Frontal cortex (tissue), 4 donors: Measurements from ENCODE around the gene ZNF516. TPM values are rescaled to one million over a fixed set of nuclear protein-coding genes. Genes with fewer than 3 reads are reported as not detected.

Experiments used
- DNase-seq, 2 donors: peaks; one replicate each; pipeline ENCODE4 v3.0.0; 2012; ENCODE audit warnings: low spot score in 2 of 2
- FAIRE-seq: peaks from 2 replicates; lab custom pipeline; 2012; peaks lifted over from hg19 to GRCh38; lab: Jason Lieb, UNC
- total RNA-seq: library from RNA; depleted of rRNA; stranded (reverse); fragments of >200 nt; gene quantifications from one replicate; pipeline ENCODE4 v1.2.3, GENCODE V29; 2014
- donor health status: control.
- donor health status: control.
- donor health status: control.

Gene ZNF516
- total RNA-seq, 1 donor from 2014 or later: 14.3 TPM

DNA sequence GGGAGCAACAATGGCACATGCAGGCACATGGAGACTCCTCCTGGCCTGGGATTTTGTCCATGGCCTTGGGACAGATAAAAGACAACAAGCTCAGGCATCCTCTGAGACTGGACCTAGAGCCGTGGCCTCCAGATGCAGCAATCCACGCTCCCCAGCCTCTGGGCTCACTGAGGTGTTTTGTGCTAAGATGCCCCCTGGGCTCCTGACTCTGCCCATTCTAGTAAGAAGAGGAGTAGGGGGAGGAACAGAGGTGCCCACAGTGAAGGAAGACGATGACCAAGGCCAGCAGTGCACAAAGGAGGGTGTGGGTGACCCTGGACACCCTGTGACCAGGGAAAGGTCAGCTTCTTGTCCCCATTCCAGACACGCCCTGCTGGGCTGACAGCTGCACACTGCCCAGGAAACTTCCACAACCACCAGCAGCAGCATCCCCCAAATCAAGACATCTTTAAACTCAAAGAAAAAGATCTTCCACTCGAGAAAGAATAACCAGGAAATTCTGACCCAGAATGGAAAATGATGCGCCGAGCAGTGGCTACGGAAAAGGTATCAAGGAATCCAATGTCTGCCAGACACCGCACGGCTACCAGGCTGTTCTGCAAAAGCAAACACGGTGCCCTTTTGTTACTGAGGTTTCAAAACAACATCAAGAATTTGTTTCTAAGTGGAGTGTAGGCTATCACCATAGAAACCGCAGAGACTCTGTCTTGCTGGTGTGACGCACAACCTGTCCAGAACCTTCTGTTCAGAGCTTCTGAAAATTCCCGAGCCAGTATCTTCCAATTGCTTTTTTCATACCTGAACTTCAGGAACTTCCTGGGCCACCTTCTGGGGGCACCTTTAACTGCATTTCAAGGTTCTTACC, 65.5 kb downstream of the ZNF516 start:
- no peak for DNase-seq
- no peak for FAIRE-seq

DNA sequence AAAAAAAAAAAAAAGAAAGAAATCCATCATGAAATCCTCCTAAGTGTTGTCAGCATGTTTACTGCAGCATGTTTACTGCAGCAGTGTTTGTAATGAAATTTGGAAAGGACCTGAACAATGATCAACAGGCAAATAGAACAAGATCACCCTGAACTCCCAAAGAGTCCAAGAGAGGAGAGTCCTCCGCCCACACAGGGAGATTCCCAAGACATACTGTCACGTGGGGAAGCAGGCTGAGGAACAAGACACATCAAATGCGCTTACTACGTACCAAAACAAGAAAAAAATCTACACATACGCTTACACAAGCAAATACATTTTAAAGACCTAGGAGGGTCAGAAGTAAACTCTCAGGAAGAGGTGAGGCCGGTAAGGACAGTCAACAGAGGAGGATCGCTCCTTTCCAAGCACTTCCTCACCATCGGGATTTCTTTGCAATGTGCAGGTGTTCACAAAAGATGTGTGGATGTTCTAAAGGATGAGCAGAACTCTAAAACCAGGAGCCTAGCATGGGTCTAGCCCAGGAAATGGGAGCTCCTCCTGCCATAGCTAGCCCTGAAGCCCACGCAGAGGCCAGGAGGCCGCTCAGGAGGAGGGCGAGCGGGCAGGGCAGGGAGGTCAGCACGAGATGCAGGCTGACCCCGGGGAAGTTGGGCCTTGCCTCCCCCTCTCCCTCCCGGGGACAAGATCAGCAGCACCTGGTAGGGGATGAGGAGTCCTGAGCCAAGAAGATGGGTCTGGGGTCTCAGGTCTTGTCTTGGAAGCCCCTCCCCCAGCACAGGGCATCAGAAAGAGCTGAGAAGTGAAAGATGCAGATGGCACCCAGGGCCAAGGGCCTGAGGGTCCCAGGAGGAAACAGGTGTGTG, 66.4 kb downstream of the ZNF516 start:
- FAIRE-seq (no peak), DNase-seq (no peak)

DNA sequence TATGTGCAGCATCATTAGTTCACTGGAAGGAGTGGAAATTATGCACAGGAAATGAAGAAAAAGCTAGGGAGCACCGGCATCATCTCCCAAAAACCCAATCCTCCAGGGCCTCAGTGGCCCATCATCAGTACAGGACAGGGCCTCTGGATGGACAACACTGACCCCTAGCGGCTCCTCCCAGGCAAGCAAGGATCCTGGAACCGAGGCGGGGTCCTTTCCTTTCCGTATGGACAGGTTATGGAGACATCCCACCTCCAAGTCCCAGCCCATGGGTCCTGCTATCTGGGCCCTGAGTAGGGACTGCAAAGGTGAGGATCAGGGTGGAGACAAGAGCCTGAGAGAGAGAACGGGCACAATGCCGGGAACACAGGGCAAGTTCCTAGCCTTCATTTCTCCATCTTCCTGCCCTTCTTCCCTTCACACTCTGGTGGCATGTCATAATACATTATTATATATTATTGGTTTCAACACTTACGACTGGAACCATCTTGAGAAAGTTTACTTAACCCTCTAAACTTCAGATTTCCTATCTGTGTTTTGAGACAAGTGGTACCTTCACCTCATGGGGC, 68.2 kb downstream of the ZNF516 start:
- DNase-seq: no peak
- FAIRE-seq: no peak

DNA sequence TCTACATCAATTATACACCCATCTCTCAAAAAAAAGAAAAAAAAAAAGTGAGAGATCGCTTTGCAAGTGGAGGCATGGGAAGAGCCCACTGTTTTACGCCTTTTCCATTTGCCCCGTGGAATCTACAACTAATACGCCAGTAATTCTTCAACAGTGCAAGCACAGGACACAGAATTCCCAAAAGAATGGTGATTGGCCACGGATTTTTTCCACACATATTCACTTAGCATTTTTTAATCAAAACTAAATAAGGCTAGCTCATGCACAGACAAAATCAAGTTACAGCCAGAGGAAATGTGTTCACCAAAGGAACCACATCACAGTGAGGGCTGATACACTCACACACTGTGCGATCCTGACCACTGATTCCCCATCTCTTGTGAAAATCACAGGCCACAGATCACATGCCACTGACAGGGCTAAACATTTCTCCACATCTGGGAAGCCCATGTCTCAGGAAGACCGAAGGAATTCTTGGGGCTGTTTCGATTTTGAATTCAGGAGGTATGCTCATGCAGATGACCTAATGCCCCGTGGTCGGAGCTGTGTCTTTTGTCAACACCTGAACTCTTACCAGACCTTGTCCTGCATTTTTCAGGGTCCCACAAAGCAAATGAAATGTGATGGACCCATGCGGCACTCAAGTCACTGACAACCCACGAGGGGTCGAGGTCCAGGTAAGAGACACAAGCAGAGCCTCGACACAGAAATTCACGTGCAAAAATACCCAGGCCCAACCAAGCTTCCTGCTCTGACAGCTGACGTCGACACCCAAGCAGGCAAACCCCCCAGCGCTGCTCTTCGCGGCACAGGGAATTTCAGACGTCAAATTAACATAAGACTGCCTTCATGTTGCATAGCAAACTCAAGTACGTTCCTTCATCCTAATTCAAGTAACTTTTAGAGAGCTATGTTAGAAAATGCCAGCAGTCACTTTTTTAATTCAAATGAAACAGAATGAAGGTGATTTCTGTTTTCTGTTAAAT, 69.6 kb downstream of the ZNF516 start:
- FAIRE-seq: no peak
- no peak for DNase-seq

DNA sequence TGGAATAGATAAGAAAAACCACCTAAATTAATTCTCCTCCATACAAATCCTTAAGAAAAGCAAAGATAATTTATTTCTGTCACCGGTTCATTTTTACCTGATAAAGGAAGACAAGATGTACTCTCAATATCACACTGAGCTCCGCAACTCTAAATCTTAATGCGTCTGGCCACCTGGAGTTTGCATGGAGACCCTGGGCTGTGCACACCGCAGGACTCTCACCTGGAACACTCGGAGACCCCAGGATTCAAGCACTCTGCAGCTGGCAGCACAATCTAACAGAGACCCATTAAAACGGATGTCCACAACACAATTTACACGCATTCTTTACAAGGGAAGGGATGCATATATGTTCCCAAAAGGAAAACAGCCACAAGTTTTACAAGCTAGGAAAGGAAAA, 72.2 kb downstream of the ZNF516 start:
- FAIRE-seq (no peak), DNase-seq (no peak)

DNA sequence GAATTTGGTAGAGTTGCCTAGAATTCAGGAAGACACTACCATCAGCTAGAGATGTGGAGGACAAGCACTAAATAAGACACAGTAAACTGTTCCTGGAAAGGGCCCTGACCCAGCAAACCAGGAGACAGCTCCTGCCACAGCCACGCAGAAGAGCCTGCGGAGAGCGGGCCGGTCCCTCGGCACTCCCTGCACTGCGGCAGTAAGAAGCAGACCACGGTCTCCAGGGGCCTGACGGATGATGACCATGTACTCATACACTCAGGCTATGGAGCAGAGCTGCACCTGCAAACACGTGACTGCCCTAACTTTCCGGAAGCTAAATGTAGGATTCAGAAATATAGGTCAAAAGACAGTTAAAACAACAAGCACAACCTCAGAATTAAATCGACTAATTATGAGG, 72.9 kb downstream of the ZNF516 start:
- FAIRE-seq (no peak), DNase-seq (no peak)

DNA sequence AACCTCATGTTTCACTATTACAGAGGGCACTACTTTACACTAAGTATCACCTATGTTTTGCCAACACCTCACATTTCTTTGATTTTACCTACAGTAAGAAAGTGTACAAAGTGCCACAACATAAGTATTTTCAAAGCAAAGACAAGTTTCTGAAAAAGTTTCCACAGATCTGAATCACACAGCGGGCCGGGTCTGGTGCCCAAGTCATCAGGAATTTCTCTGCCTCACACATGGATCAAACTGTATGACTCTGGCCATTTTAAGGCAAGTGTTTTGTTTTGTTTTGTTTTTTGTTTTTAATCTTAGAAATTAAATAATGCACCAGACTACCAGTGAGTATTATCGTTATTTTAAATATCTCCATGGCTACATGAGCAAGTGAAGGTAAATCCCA, 73.4 kb downstream of the ZNF516 start:
- DNase-seq (no peak), FAIRE-seq (no peak)

DNA sequence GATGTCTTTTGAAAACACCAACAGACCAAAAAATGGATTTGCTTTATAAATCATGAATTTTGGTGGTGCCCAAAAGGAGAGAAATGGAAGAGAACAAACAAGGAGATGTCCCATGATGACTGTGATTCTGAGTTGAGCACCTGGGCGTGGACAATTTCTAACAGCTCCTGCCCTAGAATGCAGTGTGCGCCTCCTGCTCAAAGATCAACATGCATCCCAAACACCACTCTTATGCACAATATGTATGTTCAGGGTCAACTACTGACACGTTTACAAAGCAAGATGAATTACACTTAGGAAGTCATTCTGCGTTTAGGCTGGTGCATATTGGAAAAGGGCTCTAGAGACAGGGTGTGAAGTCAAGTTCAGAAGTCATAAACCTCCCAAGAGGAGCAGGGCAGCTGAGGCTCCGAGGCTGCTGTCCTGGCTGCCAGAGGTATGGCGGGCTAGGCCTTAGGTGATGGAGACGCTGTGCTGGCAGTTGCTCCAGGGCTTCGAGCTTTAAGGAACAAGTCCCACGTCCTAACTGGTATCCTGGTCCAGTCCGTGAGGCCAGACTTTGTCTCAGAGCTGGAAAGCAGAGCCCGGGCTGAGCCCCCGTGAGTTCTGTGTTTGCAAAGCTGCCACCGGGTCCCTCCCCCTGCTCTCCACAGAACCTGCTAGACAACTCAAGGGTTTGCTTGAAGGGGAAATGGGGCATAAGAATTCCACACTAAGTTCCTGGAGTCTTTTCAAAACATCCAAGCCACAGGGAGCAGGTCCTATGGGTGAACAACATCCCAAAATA, 74.0 kb downstream of the ZNF516 start:
- no peak for FAIRE-seq
- no peak for DNase-seq

DNA sequence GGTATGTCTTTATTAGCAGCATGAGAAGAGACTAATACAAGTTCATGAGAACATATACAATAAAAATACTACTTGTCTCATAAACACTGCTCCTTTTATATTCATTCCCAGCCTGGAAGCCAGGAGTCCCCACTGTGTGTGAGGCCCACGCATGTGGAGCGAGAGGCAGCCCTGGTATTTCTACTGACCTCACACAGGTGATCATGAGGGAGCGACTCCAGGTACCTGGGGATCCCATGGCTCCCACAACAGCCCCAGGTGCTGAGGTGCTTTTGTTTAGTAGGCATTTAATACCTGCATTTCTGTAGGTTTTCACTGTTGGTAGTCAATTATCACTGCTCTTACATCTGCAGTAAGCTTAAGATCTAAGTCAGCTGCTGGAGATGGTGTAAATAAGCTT, 75.2 kb downstream of the ZNF516 start:
- FAIRE-seq: no peak

DNA sequence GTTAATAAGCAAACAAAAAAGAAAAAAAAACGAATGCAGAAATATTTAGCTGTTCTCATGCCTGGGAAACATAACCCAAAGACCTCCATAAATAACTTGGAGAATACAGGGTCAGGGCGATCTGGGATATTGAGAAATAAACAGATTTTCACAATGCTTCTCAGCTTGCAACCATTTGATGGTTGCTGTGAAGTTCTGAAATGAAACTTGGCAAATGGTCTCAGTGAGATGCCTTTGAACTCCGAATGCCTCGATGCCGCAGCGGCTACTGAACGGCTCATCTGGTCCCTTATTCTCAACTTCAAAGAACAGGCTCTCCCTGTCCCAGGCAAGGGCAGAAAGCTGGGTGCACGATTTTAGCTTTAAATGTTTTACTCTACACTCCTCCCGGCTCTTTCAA, 78.1 kb downstream of the ZNF516 start:
- no peak for DNase-seq
- no peak for FAIRE-seq

More for the DNA sequence above, 75.2 kb downstream of the ZNF516 start:
- no peak for DNase-seq

DNA sequence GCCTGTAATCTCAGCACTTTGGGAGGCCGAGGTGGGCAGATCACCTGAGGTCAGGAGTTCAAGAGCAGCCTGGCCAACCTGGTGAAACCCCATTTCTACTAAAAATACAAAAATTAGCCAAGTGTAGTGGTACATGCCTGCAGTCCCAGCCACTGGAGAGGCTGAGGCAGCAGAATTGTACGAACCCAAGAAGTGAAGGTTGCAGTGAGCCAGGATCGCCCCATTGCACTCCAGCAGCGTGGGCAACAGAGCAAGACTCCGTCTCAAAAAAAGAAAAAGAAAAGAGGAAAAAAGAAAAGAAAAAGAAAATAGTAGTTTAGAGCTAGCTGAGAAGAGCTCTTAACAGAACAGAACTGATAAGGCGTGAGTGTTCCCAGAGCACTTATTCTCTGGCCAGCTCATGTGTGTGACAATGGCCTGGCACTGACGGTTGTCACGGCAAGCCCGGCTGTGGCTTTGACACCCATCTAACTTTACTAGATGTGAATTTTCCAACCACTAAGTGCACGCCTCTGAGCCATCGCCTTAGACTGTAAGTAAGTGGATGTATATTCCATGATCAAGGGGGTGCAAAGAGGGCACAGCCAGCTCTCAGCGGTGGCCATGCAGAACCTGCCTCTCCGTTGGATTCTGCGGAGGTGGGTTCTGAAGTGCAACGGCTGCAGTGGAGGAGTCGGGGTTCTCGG, 80.0 kb downstream of the ZNF516 start:
- DNase-seq (no peak), FAIRE-seq (no peak)

DNA sequence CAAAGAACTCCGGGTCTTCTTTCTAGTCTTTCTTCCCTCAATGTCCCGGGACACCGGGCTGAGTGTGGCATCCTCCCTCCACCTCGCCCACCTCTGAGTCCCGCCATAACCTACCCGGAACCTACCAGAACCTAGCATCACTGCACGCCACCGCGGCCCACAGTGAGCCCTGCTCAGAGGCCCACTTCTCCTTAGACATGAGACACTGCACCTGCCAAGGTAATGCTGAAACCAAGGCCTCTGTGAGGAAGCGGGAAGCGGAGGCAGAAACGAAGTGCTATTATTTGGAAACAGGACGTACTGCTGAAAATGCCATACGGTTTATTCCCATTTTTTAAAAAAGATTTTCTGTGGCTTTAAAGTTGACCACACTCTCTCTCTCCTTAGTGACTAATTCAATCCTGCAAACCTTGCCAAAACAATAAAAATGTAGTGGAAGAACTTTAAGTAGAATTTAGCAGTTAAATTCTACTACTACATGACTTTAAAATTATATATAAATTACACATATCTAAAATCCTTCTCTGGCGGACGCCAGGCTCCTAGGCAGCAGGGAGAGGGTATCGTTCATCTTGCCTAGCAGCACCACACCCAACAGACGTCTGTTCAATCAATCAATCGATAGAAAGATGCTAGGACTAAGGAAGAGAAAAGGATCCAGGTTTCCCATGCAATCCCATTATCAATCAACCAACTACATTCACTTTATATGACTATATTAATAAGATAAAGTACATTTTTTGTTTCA, 82.0 kb downstream of the ZNF516 start:
- no peak for FAIRE-seq

DNA sequence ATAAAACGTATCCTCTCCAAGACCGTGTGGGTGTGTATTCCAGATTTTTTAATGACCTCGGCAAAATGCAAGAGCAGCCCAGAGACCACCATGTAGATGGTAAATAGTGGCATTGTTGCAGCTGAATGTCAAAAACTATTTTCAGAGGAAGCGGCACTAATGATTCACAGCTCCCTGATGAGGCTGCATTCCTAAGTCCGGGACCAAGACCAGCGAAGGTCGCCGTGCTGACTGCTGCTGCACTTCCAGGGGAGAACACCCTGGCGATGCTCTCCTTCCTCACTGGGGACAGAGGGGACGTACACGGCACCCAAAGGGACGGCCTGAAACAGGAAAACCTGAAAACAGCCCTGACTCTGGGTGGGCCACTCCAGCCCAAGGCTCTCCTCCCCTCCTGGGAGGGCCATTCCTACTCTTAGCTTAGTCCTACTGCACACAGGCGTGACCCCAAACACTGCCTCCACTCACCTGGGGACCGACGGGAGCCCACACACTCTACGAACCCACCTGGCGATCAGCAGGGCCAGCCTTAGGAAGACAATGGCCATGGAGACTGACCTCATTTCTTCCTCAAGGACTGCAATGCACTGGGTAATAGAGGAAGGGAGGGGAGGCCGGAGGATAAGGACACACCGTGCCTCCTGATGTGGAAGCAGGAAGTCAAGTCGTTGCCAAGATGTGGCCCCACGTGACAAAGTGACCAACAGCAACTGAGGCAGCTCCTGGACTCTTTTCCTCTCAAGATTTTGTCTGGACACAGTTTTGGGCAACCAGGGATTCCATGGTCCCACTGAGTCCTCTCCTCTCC, 82.8 kb downstream of the ZNF516 start:
- FAIRE-seq (no peak), DNase-seq (no peak)

More for the DNA sequence above, 82.0 kb downstream of the ZNF516 start:
- no peak for DNase-seq

DNA sequence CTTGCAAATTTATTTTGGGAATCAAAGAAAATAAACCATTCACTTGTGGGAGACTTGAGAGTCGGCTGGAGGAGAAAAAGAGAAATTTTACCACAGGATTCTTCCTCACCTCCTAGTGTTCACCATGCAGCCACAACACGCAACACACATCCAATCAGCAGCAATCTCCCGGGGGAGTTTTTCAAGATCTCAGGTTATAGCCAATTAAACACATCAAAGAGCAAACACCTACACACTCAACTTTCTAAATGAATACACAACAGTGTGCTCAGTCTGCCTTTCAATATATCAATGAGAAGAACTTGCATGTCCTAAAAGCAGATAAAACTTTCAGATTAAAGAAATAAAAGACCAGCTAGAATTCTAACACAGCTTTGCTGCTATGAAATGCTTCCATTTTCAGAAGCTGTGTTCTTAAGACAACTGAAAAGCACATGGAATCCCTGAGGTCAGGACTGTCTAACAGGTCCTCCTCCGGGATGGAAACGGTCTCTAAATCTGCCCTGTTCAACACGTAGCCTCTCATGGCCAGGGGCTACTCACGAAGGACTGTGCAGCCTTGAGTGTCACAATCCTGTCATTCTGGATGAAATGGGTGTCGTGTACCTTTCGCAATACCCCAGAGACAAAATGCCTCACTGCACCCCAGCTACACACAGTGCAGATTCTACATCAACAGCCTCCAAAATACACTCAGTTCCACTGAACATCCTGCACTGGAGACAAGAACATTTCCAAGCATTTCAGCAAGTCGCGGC, 84.2 kb downstream of the ZNF516 start:
- no peak for FAIRE-seq
- DNase-seq: no peak

DNA sequence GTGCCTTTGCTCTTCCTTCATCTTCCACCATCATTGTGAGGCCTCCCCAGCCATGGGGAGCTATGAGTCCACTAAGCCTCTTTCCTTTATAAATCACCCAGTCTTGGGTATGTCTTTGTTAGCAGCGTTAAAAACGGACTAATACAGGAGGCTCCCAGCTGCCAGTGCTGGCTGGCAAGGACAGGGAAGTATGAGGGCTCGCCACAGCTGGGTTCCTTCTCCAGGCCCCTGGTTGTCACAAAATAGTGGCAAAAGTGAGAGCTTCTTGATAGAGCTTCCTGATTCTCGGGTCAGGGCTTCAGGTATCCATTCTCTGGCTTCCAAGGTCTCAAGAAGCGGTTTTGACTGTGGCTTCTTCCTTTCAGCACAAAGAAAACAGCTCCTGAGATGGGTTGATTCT, 85.0 kb downstream of the ZNF516 start:
- DNase-seq: no peak
- FAIRE-seq: no peak

DNA sequence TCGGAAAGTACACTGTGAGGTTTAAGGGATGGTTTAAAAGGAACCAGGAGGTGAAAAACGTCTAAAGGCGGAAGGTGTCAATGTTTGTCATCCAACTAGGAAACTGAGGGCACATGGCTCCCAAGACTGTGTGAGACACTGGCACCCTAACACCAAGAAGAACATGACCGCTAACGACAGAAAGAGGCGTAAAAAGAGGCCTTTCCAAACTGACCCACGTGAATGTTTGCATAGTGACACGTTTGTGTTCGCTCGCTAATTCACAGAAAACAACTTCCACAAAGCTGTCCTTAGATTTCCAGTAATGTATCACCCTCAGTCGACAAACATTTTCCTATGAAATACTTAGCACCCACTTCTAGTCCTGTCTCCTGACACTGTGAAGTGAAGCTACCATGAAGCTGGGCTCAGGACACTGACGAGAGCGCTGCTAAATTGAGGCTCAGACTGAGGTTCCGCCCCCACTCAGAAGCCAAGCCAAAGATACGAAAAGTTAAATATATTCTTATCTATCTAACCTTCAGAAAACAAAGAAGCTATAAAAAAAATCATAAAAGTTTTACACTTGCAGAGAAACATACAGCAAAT, 86.5 kb downstream of the ZNF516 start:
- FAIRE-seq: no peak
- DNase-seq: no peak
